ENCODE data around the gene MYOM3.

- TF ChIP-seq CTCF (optimal IDR thresholded peaks at IDR 0.05 in 1 of 3, IDR thresholded peaks at IDR 0.05 in 1 of 3, conservative IDR thresholded peaks at IDR 0.05 in 1 of 3; ENCODE audit: extremely low read depth in 1 of 3, insufficient read depth in 2 of 3, low read length in 3 of 3) (no peak), EZH2 (IDR thresholded peaks at IDR 0.05; ENCODE audit: low read length) (no peak)
These were observed 75.8 kb downstream of the MYOM3 start for GRCh38 chr1:24036088-24036487.
